CD14-positive monocyte (primary cell): ENCODE measurements around the gene TOMM40L. TPM values are rescaled to one million over a fixed set of nuclear protein-coding genes. Genes with fewer than 3 reads are reported as not detected.
A peak's percentile ranks its signal among the peaks of the same experiment; 100 is the strongest.
"Not testable (repeated sequence)": the region's sequence is repeated elsewhere in the genome, so short reads cannot be mapped to it uniquely, and the experiment has no call there.

Experiments used
- DNase-seq, 3 donors: peaks; one replicate each; pipeline ENCODE4 v3.0.0-alpha.2; 2011 to 2022
- H2AFZ ChIP-seq: 2 replicates; pipeline ENCODE4 v1.6.0; 2012; ENCODE audit warnings: mild to moderate bottlenecking, low read depth, low read length, inconsistent platforms; ENCODE audit not compliant: insufficient read depth, poor library complexity, severe bottlenecking
- H3K27ac ChIP-seq, 2 donors: 1 replicate in 1 of 2; 2 replicates in 1 of 2; pipeline ENCODE4 v1.5.1; 2012 to 2013; ENCODE audit warnings: low read length in 2 of 2, control low read depth in 1 of 2, inconsistent platforms in 1 of 2, low read depth in 1 of 2, mild to moderate bottlenecking in 1 of 2
- H3K27me3 ChIP-seq, 2 donors: one replicate each; pipeline versions ENCODE4 v1.6.0 to v1.6.1; 2011 to 2013; ENCODE audit warnings: low read length in 2 of 2; ENCODE audit not compliant: control insufficient read depth in 2 of 2, insufficient read depth in 2 of 2
- H3K36me3 ChIP-seq, 2 donors: replicated peaks in 1 of 2; 1 replicate in 1 of 2; 2 replicates in 1 of 2; pipeline versions ENCODE4 v1.5.1 to v1.6.1; 2012 to 2013; ENCODE audit warnings: low read length in 2 of 2, control low read depth in 1 of 2, inconsistent platforms in 1 of 2, mild to moderate bottlenecking in 1 of 2; ENCODE audit not compliant: insufficient read depth in 2 of 2, control insufficient read depth in 1 of 2
- H3K4me1 ChIP-seq, 2 donors: 1 replicate in 1 of 2; 2 replicates in 1 of 2; pipeline versions ENCODE4 v1.5.1 to v1.6.1; 2012 to 2013; ENCODE audit warnings: low read length in 2 of 2, control low read depth in 1 of 2, inconsistent platforms in 1 of 2, mild to moderate bottlenecking in 1 of 2, moderate library complexity in 1 of 2; ENCODE audit not compliant: insufficient read depth in 2 of 2, control insufficient read depth in 1 of 2
- H3K4me2 ChIP-seq: replicated peaks from 2 replicates; pipeline ENCODE3; 2012; ENCODE audit warnings: low read length, moderate library complexity, mild to moderate bottlenecking; ENCODE audit not compliant: poor library complexity, severe bottlenecking; ENCODE audit errors: extremely low read depth
- H3K4me3 ChIP-seq, 3 experiments: fragments of 200-600 bp in 1 of 3; sonication (generic) in 1 of 3; replicated peaks in 1 of 3; 1 replicate in 2 of 3; 2 replicates in 1 of 3; pipeline ENCODE4 v1.5.1; 2011 to 2013; ENCODE audit warnings: low read length in 3 of 3, mild to moderate bottlenecking in 3 of 3, control low read depth in 2 of 3, low read depth in 2 of 3, inconsistent platforms in 1 of 3, moderate library complexity in 1 of 3
- H3K79me2 ChIP-seq: 2 replicates; pipeline ENCODE4 v1.6.0; 2012; ENCODE audit warnings: mild to moderate bottlenecking, control low read depth, inconsistent platforms, low read length, moderate library complexity; ENCODE audit not compliant: insufficient read depth
- H3K9ac ChIP-seq: 2 replicates; pipeline ENCODE4 v1.6.0; 2017; ENCODE audit warnings: low read length, mild to moderate bottlenecking; ENCODE audit not compliant: insufficient read depth, poor library complexity, severe bottlenecking
- H3K9me3 ChIP-seq, 2 donors: replicated peaks in 1 of 2; 1 replicate in 1 of 2; 2 replicates in 1 of 2; pipeline versions ENCODE4 v1.5.1 to v1.6.1; 2012 to 2013; ENCODE audit warnings: low read length in 2 of 2, control low read depth in 1 of 2; ENCODE audit not compliant: control insufficient read depth in 1 of 2, insufficient read depth in 1 of 2
- H4K20me1 ChIP-seq: 2 replicates; pipeline ENCODE4 v1.6.0; 2012; ENCODE audit warnings: mild to moderate bottlenecking, low read length, control low read depth, moderate library complexity; ENCODE audit not compliant: insufficient read depth
- H3K27ac Mint-ChIP-seq, 7 donors: one replicate each; pipeline ENCODE4 v1.8.0; 2020; ENCODE audit warnings: mild to moderate bottlenecking in 7 of 7, mixed read lengths in 7 of 7, moderate library complexity in 6 of 7, inconsistent platforms in 2 of 7
- H3K27me3 Mint-ChIP-seq, 3 donors: one replicate each; pipeline ENCODE4 v1.8.0; 2021 to 2022; ENCODE audit warnings: low read depth in 3 of 3, mild to moderate bottlenecking in 3 of 3, mixed read lengths in 3 of 3, moderate library complexity in 3 of 3, inconsistent platforms in 1 of 3
- H3K36me3 Mint-ChIP-seq, 2 donors: one replicate each; pipeline ENCODE4 v1.8.0; 2020; ENCODE audit warnings: mixed read lengths in 2 of 2, inconsistent platforms in 1 of 2, mild to moderate bottlenecking in 1 of 2
- H3K4me1 Mint-ChIP-seq: one replicate; pipeline ENCODE4 v1.8.0; 2020; ENCODE audit warnings: mild to moderate bottlenecking, mixed read lengths
- H3K4me3 Mint-ChIP-seq, 2 donors: one replicate each; pipeline ENCODE4 v1.8.0; 2020; ENCODE audit warnings: mild to moderate bottlenecking in 2 of 2, mixed read lengths in 2 of 2, moderate library complexity in 1 of 2
- H3K9me3 Mint-ChIP-seq, 7 donors: one replicate each; pipeline ENCODE4 v1.8.0; 2020 to 2022; ENCODE audit warnings: mixed read lengths in 7 of 7, mild to moderate bottlenecking in 6 of 7, moderate library complexity in 6 of 7, inconsistent platforms in 2 of 7
- WGBS: methylation state at CpG from one replicate; pipeline ENCODE4 v1.1.5; 2013; ENCODE audit warnings: missing lambda C conversion rate; ENCODE audit not compliant: insufficient coverage; 5-methylcytosine and 5-hydroxymethylcytosine counted together
- intact Hi-C, 2 donors: fragments of 100-400 bp; cut with micrococcal nuclease; formaldehyde crosslinking; loops; one replicate each; pipeline versions ENCODE4 v1.15.0 to v1.15.1; 2023
- polyA plus RNA-seq, 3 donors: library from polyadenylated mRNA; depleted of rRNA in 1 of 3; unstranded in 2 of 3; stranded (reverse) in 1 of 3; fragments of 300-500 nt in 2 of 3; fragments of >200 nt in 1 of 3; fragmentation: Illumina TruSeq in 2 of 3; gene quantifications; 1 replicate in 2 of 3; 2 replicates in 1 of 3; pipeline ENCODE4 v1.2.3, GENCODE V29; 2012 to 2021
- TF ChIP-seq, protein P1 (sequence below): fragments of 200-600 bp; IDR thresholded peaks from one replicate; pipeline ENCODE4 v1.8.0; 2022; ENCODE audit warnings: antibody characterized with exemption, mild to moderate bottlenecking

The TOMM40L gene
- polyA plus RNA-seq, 3 donors = 3.8 to 31.5 (median 5.2) TPM

DNA sequence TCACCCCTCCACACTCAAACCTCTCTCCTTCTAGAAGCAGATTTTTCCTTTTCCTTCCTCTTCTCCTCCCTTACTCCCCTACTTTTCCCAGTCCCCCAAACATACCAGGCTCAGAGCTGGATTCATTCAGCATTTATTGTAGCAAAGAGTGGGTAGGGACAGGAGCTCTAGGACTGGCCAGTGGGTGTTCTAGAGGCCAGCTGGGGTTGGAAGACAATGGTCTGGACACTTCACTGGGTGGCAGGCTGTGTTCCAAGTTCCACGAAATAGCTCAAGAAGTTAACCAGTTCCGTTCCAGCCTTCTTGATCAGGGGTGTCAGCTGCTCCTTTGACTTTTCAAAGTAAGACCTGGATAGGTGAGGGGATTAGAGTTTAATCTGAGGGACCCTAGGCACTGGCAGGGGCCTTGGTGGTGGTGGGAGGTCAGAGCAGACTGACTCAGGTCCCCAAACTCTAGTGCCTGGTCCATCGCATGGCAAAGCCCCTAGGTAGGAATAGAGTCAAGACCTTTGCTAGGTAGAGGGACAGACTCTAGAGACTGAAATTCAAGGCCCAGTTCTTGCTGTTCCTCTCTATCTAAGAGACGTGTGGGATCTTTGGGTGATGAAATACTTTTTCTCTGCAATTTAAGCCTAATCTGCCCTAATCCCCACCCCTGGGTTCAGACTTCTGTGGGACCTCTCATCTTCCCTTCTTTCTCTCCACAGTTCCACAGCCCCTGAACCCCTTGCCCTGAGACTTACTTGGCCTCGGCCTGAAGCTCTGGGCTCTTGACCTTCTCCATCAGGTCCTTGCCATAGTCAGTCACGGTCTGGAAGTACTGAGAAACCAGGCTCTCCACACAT, 3.5 kb upstream of the TOMM40L start:
- intact Hi-C loops = no loop called here
- Histone ChIP-seq H3K4me2 (no peak overlapping the region), H3K9me3 (no peaks in the 10 kb centered on the region), H3K4me3 (no peak overlapping the region), H3K4me1 (peaks cover 38 to 57% of the 10 kb centered on the region in 2 donors), H3K36me3 (peaks cover 26 to 57% of the 10 kb centered on the region in 2 donors), H4K20me1 (peaks cover 61% of the 10 kb centered on the region), H3K27ac (peak overlapping the region; percentile 12 to 37), H3K79me2 (peaks cover 37% of the 10 kb centered on the region), H3K9ac (no peak overlapping the region), H2AFZ (no peak overlapping the region), H3K27me3 (no peaks in the 10 kb centered on the region)
- Mint-ChIP-seq H3K27ac (peak overlapping the region; percentile 17 to 85 (median 58)), H3K4me3 (no peak overlapping the region), H3K27me3 (peaks cover 0 to 3% (median 1%) of the 10 kb centered on the region in 3 donors), H3K4me1 (peaks cover 76% of the 10 kb centered on the region), H3K36me3 (peaks cover 55 to 61% of the 10 kb centered on the region in 2 donors), H3K9me3 (peaks cover 0 to 2% (median 0%) of the 10 kb centered on the region in 7 donors)
- no peak for DNase-seq
- TF ChIP-seq, protein P1, sequence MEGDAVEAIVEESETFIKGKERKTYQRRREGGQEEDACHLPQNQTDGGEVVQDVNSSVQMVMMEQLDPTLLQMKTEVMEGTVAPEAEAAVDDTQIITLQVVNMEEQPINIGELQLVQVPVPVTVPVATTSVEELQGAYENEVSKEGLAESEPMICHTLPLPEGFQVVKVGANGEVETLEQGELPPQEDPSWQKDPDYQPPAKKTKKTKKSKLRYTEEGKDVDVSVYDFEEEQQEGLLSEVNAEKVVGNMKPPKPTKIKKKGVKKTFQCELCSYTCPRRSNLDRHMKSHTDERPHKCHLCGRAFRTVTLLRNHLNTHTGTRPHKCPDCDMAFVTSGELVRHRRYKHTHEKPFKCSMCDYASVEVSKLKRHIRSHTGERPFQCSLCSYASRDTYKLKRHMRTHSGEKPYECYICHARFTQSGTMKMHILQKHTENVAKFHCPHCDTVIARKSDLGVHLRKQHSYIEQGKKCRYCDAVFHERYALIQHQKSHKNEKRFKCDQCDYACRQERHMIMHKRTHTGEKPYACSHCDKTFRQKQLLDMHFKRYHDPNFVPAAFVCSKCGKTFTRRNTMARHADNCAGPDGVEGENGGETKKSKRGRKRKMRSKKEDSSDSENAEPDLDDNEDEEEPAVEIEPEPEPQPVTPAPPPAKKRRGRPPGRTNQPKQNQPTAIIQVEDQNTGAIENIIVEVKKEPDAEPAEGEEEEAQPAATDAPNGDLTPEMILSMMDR = no peak
- 93% methylated on average over 4 of the region's 6 CpGs for WGBS

DNA sequence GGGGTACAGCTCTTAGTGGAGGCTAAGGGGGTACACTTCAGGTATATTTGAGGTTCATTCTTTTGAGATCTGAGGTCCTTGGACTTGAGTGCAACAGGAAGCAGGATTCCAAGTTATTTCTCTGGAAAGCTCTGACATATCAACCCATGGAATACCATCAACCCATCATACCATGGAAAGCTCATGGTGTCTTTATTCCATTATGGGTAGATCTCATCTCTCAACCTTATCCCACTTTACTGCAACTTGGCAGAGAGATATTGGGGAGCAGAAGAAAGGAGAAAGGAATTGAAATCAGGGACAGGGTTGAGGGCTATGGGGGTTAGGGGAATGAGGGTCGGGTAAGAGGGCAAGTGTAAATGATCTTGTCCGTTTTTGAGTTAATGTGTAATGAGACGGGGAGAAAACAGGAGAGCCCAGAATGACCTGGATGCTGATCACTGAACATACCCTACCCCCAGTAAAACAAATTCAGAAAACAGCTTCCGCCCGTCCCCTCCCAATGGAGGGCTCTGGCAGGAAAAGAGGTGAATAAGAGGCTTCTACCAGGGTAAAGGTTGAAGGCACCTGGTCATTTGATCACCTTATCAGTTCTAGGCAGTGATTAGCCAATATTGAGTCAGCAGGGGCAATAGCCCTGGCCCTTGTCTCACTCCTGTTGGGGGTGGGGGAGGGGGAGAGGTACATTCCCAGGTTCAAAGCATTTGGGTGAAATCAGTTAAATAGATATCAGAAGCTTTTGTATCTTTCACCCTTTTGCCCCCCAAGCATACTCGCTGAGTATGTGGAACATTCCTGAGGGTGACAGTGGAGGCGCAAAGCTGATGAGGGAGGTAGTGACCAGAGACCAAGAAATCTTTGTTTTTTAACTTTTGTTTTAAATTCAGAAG, 1.8 kb upstream of the TOMM40L start:
- Histone ChIP-seq H4K20me1 (peaks cover 49% of the 10 kb centered on the region), H3K27me3 (no peaks in the 10 kb centered on the region), H3K4me2 (no peak overlapping the region), H2AFZ (no peak overlapping the region), H3K36me3 (peaks cover 20 to 54% of the 10 kb centered on the region in 2 donors), H3K9ac (no peak overlapping the region), H3K79me2 (peaks cover 20% of the 10 kb centered on the region), H3K4me1 (peaks cover 32 to 51% of the 10 kb centered on the region in 2 donors), H3K4me3 (no peak overlapping the region), H3K9me3 (no peaks in the 10 kb centered on the region), H3K27ac (peak overlapping the region in 1 of 2 donors; percentile 37)
- H3K27ac Mint-ChIP-seq = peak overlapping the region in 5 of 7 donors; percentile 4 to 96 (median 79)
- H3K36me3 Mint-ChIP-seq = peaks cover 50 to 55% of the 10 kb centered on the region in 2 donors
- H3K9me3 Mint-ChIP-seq = peaks cover 0 to 2% (median 0%) of the 10 kb centered on the region in 7 donors
- intact Hi-C loops = no loop called here
- DNase-seq = no peak
- H3K27me3 Mint-ChIP-seq = peaks cover 0 to 5% (median 1%) of the 10 kb centered on the region in 3 donors
- TF ChIP-seq, protein P1 = no peak
- WGBS = 100% methylated on average over 3 of the region's 7 CpGs
- no peak overlapping the region for H3K4me3 Mint-ChIP-seq
- peaks cover 73% of the 10 kb centered on the region for H3K4me1 Mint-ChIP-seq

- not testable (repeated sequence) for H3K4me3 Mint-ChIP-seq, H3K9me3 Mint-ChIP-seq, H3K4me2 ChIP-seq, H3K27me3 Mint-ChIP-seq, H3K9ac ChIP-seq, H2AFZ ChIP-seq, H3K4me3 ChIP-seq, H3K9me3 ChIP-seq, H3K27me3 ChIP-seq, DNase-seq
- Histone ChIP-seq H3K79me2 (peaks cover 14% of the 10 kb centered on the region), H3K36me3 (peaks cover 20 to 54% of the 10 kb centered on the region in 2 donors), H3K4me1 (peaks cover 32 to 45% of the 10 kb centered on the region in 2 donors), H3K27ac (peak overlapping the region; percentile 57 to 77), H4K20me1 (peaks cover 43% of the 10 kb centered on the region)
- Mint-ChIP-seq H3K27ac (peak overlapping the region; percentile 88 to 99 (median 96)), H3K36me3 (peaks cover 49 to 55% of the 10 kb centered on the region in 2 donors), H3K4me1 (peaks cover 68% of the 10 kb centered on the region)
- intact Hi-C loops = loop anchor here in 1 of 2 donors (1.0 to 5.0 kb wide), 3 partner anchors 15 to 158 kb away; partner anchors contain the start of gene SDHC
- WGBS = 87% methylated on average over 3 of the region's 13 CpGs
Measured at GRCh38 chr1:161224695-161225087, 1.2 kb upstream of the TOMM40L start.
